Coronary artery (tissue), 2 donors: ENCODE results near the gene UST.
"Not testable (repeated sequence)": the region's sequence is repeated elsewhere in the genome, so short reads cannot be mapped to it uniquely, and the experiment has no call there.

Experiments
- DNase-seq: peaks from one replicate; pipeline ENCODE4 v3.0.0-alpha.2; 2017; ENCODE audit warnings: low spot score
- H3K27ac ChIP-seq, 2 donors: fragments of 200-600 bp; sonication (generic); one replicate each; pipeline ENCODE4 v1.5.1; 2016 to 2019
- H3K4me3 ChIP-seq: fragments of 200-600 bp; sonication (generic); 2 replicates; pipeline ENCODE4 v1.5.1; 2016; ENCODE audit warnings: mild to moderate bottlenecking, moderate library complexity
- CTCF ChIP-seq: fragments of 200-600 bp; sonication (generic); IDR thresholded peaks from one replicate; pipeline ENCODE4 v1.5.1; 2019; ENCODE audit warnings: antibody characterized with exemption

UST gene

GRCh38 chr6:149001422-149001821 is 254.6 kb downstream of the UST start:
- no peak for DNase-seq
- no peak overlapping the region for H3K27ac ChIP-seq

GRCh38 chr6:149003560-149003959 is 256.7 kb downstream of the UST start:
- H3K27ac ChIP-seq: no peak overlapping the region
- no peak for TF ChIP-seq CTCF
- no peak for DNase-seq
- no peak overlapping the region for H3K4me3 ChIP-seq

More at GRCh38 chr6:149001422-149001821, 254.6 kb downstream of the UST start:
- H3K4me3 ChIP-seq: no peak overlapping the region
- no peak for TF ChIP-seq CTCF

GRCh38 chr6:149004664-149005063 is 257.8 kb downstream of the UST start:
- TF ChIP-seq CTCF: no peak
- DNase-seq: no peak
- Histone ChIP-seq H3K27ac (no peak overlapping the region), H3K4me3 (no peak overlapping the region)

- not testable (repeated sequence) for H3K4me3 ChIP-seq, H3K27ac ChIP-seq, DNase-seq
These were observed 259.4 kb downstream of the UST start for GRCh38 chr6:149006236-149006635.

- TF ChIP-seq CTCF: no peak
- DNase-seq: no peak
These were observed 259.8 kb downstream of the UST start for GRCh38 chr6:149006671-149007070.

GRCh38 chr6:149007846-149008245 is 261.0 kb downstream of the UST start:
- no peak overlapping the region for H3K27ac ChIP-seq
- no peak for TF ChIP-seq CTCF
- no peak for DNase-seq
- no peak overlapping the region for H3K4me3 ChIP-seq

More at GRCh38 chr6:149006671-149007070, 259.8 kb downstream of the UST start:
- H3K27ac ChIP-seq: no peak overlapping the region
- H3K4me3 ChIP-seq: no peak overlapping the region

- Histone ChIP-seq H3K27ac (no peak overlapping the region), H3K4me3 (no peak overlapping the region)
- no peak for TF ChIP-seq CTCF
- no peak for DNase-seq
These were observed 261.9 kb downstream of the UST start for GRCh38 chr6:149008741-149009140.

- no peak for DNase-seq
- H3K27ac ChIP-seq: no peak overlapping the region
- no peak for TF ChIP-seq CTCF
- H3K4me3 ChIP-seq: no peak overlapping the region
These were observed 265.3 kb downstream of the UST start for GRCh38 chr6:149012040-149012545.
